ENCODE data around the gene ETV3L.

The ETV3L gene

GRCh38 chr1:157089789-157090188 lies 9.8 kb downstream of the ETV3L start:
- no peak for DNase-seq (ENCODE audit: insufficient read length, low spot score)
- TF ChIP-seq SPI1 (IDR thresholded peaks at IDR 0.05; ENCODE audit: low read depth, low read length) (no peak), POLR2A (IDR thresholded peaks at IDR 0.05; ENCODE audit: low read depth, low read length) (no peak), POLR2AphosphoS5 (IDR thresholded peaks at IDR 0.05; ENCODE audit: low read depth, low read length) (no peak), POU2F2 (IDR thresholded peaks at IDR 0.05; ENCODE audit: low read depth, low read length) (no peak), TAF1 (IDR thresholded peaks at IDR 0.05; ENCODE audit: low read depth, low read length) (no peak), PAX5 (IDR thresholded peaks at IDR 0.05; ENCODE audit: insufficient read depth, low read length, severe bottlenecking) (no peak)
- no peak for FAIRE-seq

GRCh38 chr1:157088607-157089006 lies 11.0 kb downstream of the ETV3L start:
- TF ChIP-seq PAX5 (IDR thresholded peaks at IDR 0.05; ENCODE audit: insufficient read depth, low read length, severe bottlenecking): no peak
- TF ChIP-seq TAF1 (IDR thresholded peaks at IDR 0.05; ENCODE audit: low read depth, low read length): no peak
- FAIRE-seq (no peak), DNase-seq (ENCODE audit: insufficient read length, low spot score) (no peak)

GRCh38 chr1:157087030-157087429 lies 12.6 kb downstream of the ETV3L start:
- no peak for DNase-seq (ENCODE audit: insufficient read length, low spot score)
- FAIRE-seq: no peak

GRCh38 chr1:157086299-157086698 lies 13.3 kb downstream of the ETV3L start:
- no peak for TF ChIP-seq POLR2AphosphoS5 (IDR thresholded peaks at IDR 0.05; ENCODE audit: low read depth, low read length)
- no peak for TF ChIP-seq POLR2A (IDR thresholded peaks at IDR 0.05; ENCODE audit: low read depth, low read length)
- no peak for TF ChIP-seq PAX5 (IDR thresholded peaks at IDR 0.05; ENCODE audit: insufficient read depth, low read length, severe bottlenecking)
- TF ChIP-seq POU2F2 (IDR thresholded peaks at IDR 0.05; ENCODE audit: low read depth, low read length): no peak
- no peak for TF ChIP-seq TAF1 (IDR thresholded peaks at IDR 0.05; ENCODE audit: low read depth, low read length)
- TF ChIP-seq SPI1 (IDR thresholded peaks at IDR 0.05; ENCODE audit: low read depth, low read length): no peak
- DNase-seq (ENCODE audit: insufficient read length, low spot score) (no peak), FAIRE-seq (no peak)

More at GRCh38 chr1:157087030-157087429, 12.6 kb downstream of the ETV3L start:
- TF ChIP-seq POU2F2 (IDR thresholded peaks at IDR 0.05; ENCODE audit: low read depth, low read length) (no peak), SPI1 (IDR thresholded peaks at IDR 0.05; ENCODE audit: low read depth, low read length) (no peak), POLR2A (IDR thresholded peaks at IDR 0.05; ENCODE audit: low read depth, low read length) (no peak), PAX5 (IDR thresholded peaks at IDR 0.05; ENCODE audit: insufficient read depth, low read length, severe bottlenecking) (no peak), TAF1 (IDR thresholded peaks at IDR 0.05; ENCODE audit: low read depth, low read length) (no peak), POLR2AphosphoS5 (IDR thresholded peaks at IDR 0.05; ENCODE audit: low read depth, low read length) (no peak)

- no peak for DNase-seq (ENCODE audit: insufficient read length, low spot score)
- FAIRE-seq: no peak
- TF ChIP-seq TAF1 (IDR thresholded peaks at IDR 0.05; ENCODE audit: low read depth, low read length) (no peak), PAX5 (IDR thresholded peaks at IDR 0.05; ENCODE audit: insufficient read depth, low read length, severe bottlenecking) (no peak), SPI1 (IDR thresholded peaks at IDR 0.05; ENCODE audit: low read depth, low read length) (no peak), POLR2AphosphoS5 (IDR thresholded peaks at IDR 0.05; ENCODE audit: low read depth, low read length) (no peak), POLR2A (IDR thresholded peaks at IDR 0.05; ENCODE audit: low read depth, low read length) (no peak), POU2F2 (IDR thresholded peaks at IDR 0.05; ENCODE audit: low read depth, low read length) (no peak)
Observed at GRCh38 chr1:157085421-157085820, 14.2 kb downstream of the ETV3L start.

GRCh38 chr1:157084720-157085119 lies 14.9 kb downstream of the ETV3L start:
- no peak for DNase-seq (ENCODE audit: insufficient read length, low spot score)
- TF ChIP-seq POLR2A (IDR thresholded peaks at IDR 0.05; ENCODE audit: low read depth, low read length): no peak
- TF ChIP-seq PAX5 (IDR thresholded peaks at IDR 0.05; ENCODE audit: insufficient read depth, low read length, severe bottlenecking): no peak
- no peak for TF ChIP-seq POLR2AphosphoS5 (IDR thresholded peaks at IDR 0.05; ENCODE audit: low read depth, low read length)
- no peak for TF ChIP-seq SPI1 (IDR thresholded peaks at IDR 0.05; ENCODE audit: low read depth, low read length)
- TF ChIP-seq TAF1 (IDR thresholded peaks at IDR 0.05; ENCODE audit: low read depth, low read length): no peak
- TF ChIP-seq POU2F2 (IDR thresholded peaks at IDR 0.05; ENCODE audit: low read depth, low read length): no peak
- no peak for FAIRE-seq

GRCh38 chr1:157081707-157082106 lies 17.9 kb downstream of the ETV3L start:
- TF ChIP-seq TAF1 (IDR thresholded peaks at IDR 0.05; ENCODE audit: low read depth, low read length): no peak
- TF ChIP-seq POLR2AphosphoS5 (IDR thresholded peaks at IDR 0.05; ENCODE audit: low read depth, low read length): no peak
- TF ChIP-seq POU2F2 (IDR thresholded peaks at IDR 0.05; ENCODE audit: low read depth, low read length): no peak
- TF ChIP-seq POLR2A (IDR thresholded peaks at IDR 0.05; ENCODE audit: low read depth, low read length): no peak
- TF ChIP-seq PAX5 (IDR thresholded peaks at IDR 0.05; ENCODE audit: insufficient read depth, low read length, severe bottlenecking): no peak
- no peak for TF ChIP-seq SPI1 (IDR thresholded peaks at IDR 0.05; ENCODE audit: low read depth, low read length)
- FAIRE-seq (no peak), DNase-seq (ENCODE audit: insufficient read length, low spot score) (no peak)

- DNase-seq (ENCODE audit: insufficient read length, low spot score) (no peak), FAIRE-seq (no peak)
- TF ChIP-seq POU2F2 (IDR thresholded peaks at IDR 0.05; ENCODE audit: low read depth, low read length) (no peak), POLR2A (IDR thresholded peaks at IDR 0.05; ENCODE audit: low read depth, low read length) (no peak), POLR2AphosphoS5 (IDR thresholded peaks at IDR 0.05; ENCODE audit: low read depth, low read length) (no peak), SPI1 (IDR thresholded peaks at IDR 0.05; ENCODE audit: low read depth, low read length) (no peak), TAF1 (IDR thresholded peaks at IDR 0.05; ENCODE audit: low read depth, low read length) (no peak), PAX5 (IDR thresholded peaks at IDR 0.05; ENCODE audit: insufficient read depth, low read length, severe bottlenecking) (no peak)
Observed at GRCh38 chr1:157080714-157081113, 18.9 kb downstream of the ETV3L start.

- FAIRE-seq: no peak
- no peak for TF ChIP-seq POLR2AphosphoS5 (IDR thresholded peaks at IDR 0.05; ENCODE audit: low read depth, low read length)
- TF ChIP-seq POLR2A (IDR thresholded peaks at IDR 0.05; ENCODE audit: low read depth, low read length): no peak
- no peak for TF ChIP-seq PAX5 (IDR thresholded peaks at IDR 0.05; ENCODE audit: insufficient read depth, low read length, severe bottlenecking)
- TF ChIP-seq SPI1 (IDR thresholded peaks at IDR 0.05; ENCODE audit: low read depth, low read length): no peak
- TF ChIP-seq POU2F2 (IDR thresholded peaks at IDR 0.05; ENCODE audit: low read depth, low read length): no peak
- no peak for TF ChIP-seq TAF1 (IDR thresholded peaks at IDR 0.05; ENCODE audit: low read depth, low read length)
- DNase-seq (ENCODE audit: insufficient read length, low spot score): no peak
Observed at GRCh38 chr1:157077394-157077793, 22.2 kb downstream of the ETV3L start.

All from GM12891 (cell line).